KMS-11 (cell line): ENCODE measurements around the gene BROX.
"Not testable (repeated sequence)": the region's sequence is repeated elsewhere in the genome, so short reads cannot be mapped to it uniquely, and the experiment has no call there.

Experiments used
- H2AFZ ChIP-seq: fragments of 200-600 bp; sonication (generic); 2 replicates; pipeline ENCODE4 v1.6.1; 2016; ENCODE audit warnings: antibody characterized with exemption, mixed run types, low read depth
- H3K27ac ChIP-seq: fragments of 200-600 bp; sonication (generic); 2 replicates; pipeline ENCODE4 v1.6.1; 2016; ENCODE audit warnings: mild to moderate bottlenecking, mixed run types
- H3K27me3 ChIP-seq: fragments of 200-600 bp; sonication (generic); 2 replicates; pipeline ENCODE4 v1.6.1; 2017; ENCODE audit warnings: mild to moderate bottlenecking, low read depth, mixed run types, moderate library complexity; ENCODE audit not compliant: insufficient read depth
- H3K36me3 ChIP-seq: fragments of 200-600 bp; sonication (generic); 2 replicates; pipeline ENCODE4 v1.6.1; 2017; ENCODE audit warnings: mild to moderate bottlenecking, mixed run types; ENCODE audit not compliant: insufficient read depth
- H3K4me1 ChIP-seq: fragments of 200-600 bp; sonication (generic); 2 replicates; pipeline ENCODE4 v1.6.1; 2016; ENCODE audit warnings: mild to moderate bottlenecking, low read depth, mixed run types; ENCODE audit not compliant: poor library complexity, severe bottlenecking
- H3K4me2 ChIP-seq: fragments of 200-600 bp; sonication (generic); 2 replicates; pipeline ENCODE4 v1.7.0; 2016; ENCODE audit warnings: mild to moderate bottlenecking, mixed run types
- H3K4me3 ChIP-seq: fragments of 200-600 bp; sonication (generic); IDR thresholded peaks from 2 replicates; pipeline ENCODE4 v1.6.1; 2017; ENCODE audit warnings: low read depth, low read length, mixed read lengths; ENCODE audit not compliant: insufficient read depth
- H3K79me2 ChIP-seq: fragments of 200-600 bp; sonication (generic); 2 replicates; pipeline ENCODE4 v1.6.1; 2016; ENCODE audit warnings: low read depth, mixed run types; ENCODE audit not compliant: insufficient read depth
- H3K9ac ChIP-seq: fragments of 200-600 bp; sonication (generic); 2 replicates; pipeline ENCODE4 v1.6.1; 2016; ENCODE audit warnings: mild to moderate bottlenecking, mixed run types
- H4K20me1 ChIP-seq: fragments of 200-600 bp; sonication (generic); 2 replicates; pipeline ENCODE4 v1.6.1; 2016; ENCODE audit warnings: mild to moderate bottlenecking, mixed run types; ENCODE audit not compliant: insufficient read depth
- TF ChIP-seq, protein P1 (sequence below): fragments of 200-600 bp; sonication (generic); conservative IDR thresholded peaks from 2 replicates; pipeline ENCODE4 v1.6.1; 2017; ENCODE audit warnings: low read depth, mild to moderate bottlenecking, antibody characterized with exemption, low read length, moderate library complexity, mixed read lengths

BROX gene

DNA sequence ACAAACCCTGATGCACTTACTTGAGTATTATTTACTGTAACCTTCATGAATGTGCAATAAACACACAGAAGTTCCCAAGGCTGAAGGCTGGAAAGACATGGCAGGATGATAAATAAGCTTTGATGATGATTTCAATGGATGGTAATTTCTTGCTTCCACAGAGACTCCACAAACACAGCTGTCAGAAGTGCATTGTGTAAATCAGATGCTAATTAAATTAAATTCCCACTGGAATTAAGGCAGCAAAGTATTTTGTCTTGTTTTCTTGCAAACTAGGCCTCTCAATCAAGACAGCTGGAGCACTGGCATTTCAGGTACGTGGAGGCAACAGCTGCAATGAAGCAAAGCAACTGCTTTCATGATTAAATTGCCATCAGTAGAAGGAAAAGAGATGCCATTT is 48.7 kb downstream of the BROX start:
- H4K20me1 ChIP-seq, result no peaks in the 10 kb centered on the region
- H3K36me3 ChIP-seq, result no peaks in the 10 kb centered on the region
- H3K4me1 ChIP-seq, result no peaks in the 10 kb centered on the region

DNA sequence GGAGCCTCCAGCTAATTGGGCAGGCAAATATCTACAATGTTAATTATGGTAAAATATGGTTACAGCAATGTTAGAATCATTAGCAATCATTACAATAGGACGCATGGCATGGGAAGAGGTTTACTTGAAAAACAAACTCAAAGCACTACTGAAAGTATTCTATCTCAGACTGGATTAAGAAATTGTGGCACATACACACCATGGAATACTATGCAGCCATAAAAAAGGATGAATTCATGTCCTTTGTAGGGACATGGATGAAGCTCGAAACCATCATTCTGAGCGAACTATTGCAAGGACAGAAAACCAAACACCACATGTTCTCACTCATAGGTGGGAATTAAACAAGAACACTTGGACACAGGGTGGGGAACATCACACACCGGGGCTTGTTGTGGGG is 49.8 kb downstream of the BROX start:
- not testable (repeated sequence) for H3K9ac ChIP-seq, H3K27me3 ChIP-seq, H3K4me1 ChIP-seq, H3K4me3 ChIP-seq, H3K79me2 ChIP-seq, H3K4me2 ChIP-seq, H4K20me1 ChIP-seq, H3K27ac ChIP-seq, H2AFZ ChIP-seq, H3K36me3 ChIP-seq

More for the DNA sequence above, 48.7 kb downstream of the BROX start:
- H3K4me2 ChIP-seq, result no peak overlapping the region
- H3K79me2 ChIP-seq, result no peaks in the 10 kb centered on the region
- H3K4me3 ChIP-seq, result no peak overlapping the region
- H3K27me3 ChIP-seq, result no peaks in the 10 kb centered on the region
- TF ChIP-seq, protein P1, sequence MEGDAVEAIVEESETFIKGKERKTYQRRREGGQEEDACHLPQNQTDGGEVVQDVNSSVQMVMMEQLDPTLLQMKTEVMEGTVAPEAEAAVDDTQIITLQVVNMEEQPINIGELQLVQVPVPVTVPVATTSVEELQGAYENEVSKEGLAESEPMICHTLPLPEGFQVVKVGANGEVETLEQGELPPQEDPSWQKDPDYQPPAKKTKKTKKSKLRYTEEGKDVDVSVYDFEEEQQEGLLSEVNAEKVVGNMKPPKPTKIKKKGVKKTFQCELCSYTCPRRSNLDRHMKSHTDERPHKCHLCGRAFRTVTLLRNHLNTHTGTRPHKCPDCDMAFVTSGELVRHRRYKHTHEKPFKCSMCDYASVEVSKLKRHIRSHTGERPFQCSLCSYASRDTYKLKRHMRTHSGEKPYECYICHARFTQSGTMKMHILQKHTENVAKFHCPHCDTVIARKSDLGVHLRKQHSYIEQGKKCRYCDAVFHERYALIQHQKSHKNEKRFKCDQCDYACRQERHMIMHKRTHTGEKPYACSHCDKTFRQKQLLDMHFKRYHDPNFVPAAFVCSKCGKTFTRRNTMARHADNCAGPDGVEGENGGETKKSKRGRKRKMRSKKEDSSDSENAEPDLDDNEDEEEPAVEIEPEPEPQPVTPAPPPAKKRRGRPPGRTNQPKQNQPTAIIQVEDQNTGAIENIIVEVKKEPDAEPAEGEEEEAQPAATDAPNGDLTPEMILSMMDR, result no peak
- H3K27ac ChIP-seq, result no peak overlapping the region
- no peak overlapping the region for H3K9ac ChIP-seq
- no peak overlapping the region for H2AFZ ChIP-seq

DNA sequence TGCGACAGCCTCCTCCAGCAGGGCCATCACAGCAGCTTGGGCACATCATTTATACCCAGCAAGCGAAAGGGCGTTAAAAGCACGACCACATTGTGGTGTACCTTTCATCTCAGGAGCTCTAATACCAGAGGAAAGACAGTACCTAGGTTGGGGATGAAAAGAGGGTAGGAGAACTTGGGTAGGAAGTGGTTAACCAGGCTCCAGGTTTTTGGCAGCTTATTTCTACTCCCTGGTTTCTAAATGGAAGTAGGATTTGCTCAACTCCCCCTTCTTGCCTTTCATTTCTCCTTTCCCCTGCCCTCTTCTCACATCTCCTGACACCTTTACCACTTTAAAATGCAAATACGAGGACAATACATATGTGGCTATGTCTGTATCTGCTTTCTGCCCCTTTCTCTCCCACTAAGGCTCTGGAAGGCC is 54.8 kb downstream of the BROX start:
- Histone ChIP-seq H3K27me3 (no peaks in the 10 kb centered on the region), H3K9ac (no peak overlapping the region), H3K79me2 (no peaks in the 10 kb centered on the region), H4K20me1 (no peaks in the 10 kb centered on the region), H3K36me3 (no peaks in the 10 kb centered on the region), H3K4me1 (no peaks in the 10 kb centered on the region), H3K4me3 (no peak overlapping the region), H3K4me2 (no peak overlapping the region), H3K27ac (no peak overlapping the region), H2AFZ (no peak overlapping the region)
- TF ChIP-seq, protein P1, result no peak

GRCh38 chr1:222768592-222768991 is 56.2 kb downstream of the BROX start:
- Histone ChIP-seq H3K79me2 (no peaks in the 10 kb centered on the region), H4K20me1 (no peaks in the 10 kb centered on the region), H3K27me3 (no peaks in the 10 kb centered on the region), H3K36me3 (no peaks in the 10 kb centered on the region), H3K4me2 (no peak overlapping the region), H3K4me1 (no peaks in the 10 kb centered on the region), H3K27ac (no peak overlapping the region), H2AFZ (no peak overlapping the region), H3K4me3 (no peak overlapping the region), H3K9ac (no peak overlapping the region)
- TF ChIP-seq, protein P1, result no peak

DNA sequence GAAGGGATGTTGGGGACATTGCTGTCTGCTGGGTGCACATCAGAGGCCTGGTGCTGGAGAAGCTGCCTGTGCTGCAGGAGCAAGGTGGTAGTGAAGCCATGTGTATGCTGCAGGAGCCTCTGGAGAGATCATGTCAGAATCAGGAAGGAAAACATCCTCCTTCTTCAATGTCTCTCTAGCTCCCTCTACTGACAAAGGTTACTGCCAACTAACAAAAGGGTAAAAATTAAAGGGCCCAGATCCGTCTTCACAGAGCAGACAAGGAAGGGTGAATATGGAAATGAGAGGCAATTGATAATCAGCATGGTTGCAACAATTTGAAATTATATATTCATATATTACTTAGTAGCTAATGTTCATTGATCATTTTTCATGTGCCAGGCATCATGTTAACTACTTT is 56.8 kb downstream of the BROX start:
- no peaks in the 10 kb centered on the region for H3K79me2 ChIP-seq

More for the DNA sequence above, 56.8 kb downstream of the BROX start:
- Histone ChIP-seq H3K27me3 (no peaks in the 10 kb centered on the region), H3K27ac (no peak overlapping the region), H3K36me3 (no peaks in the 10 kb centered on the region), H3K4me1 (no peaks in the 10 kb centered on the region), H3K4me2 (no peak overlapping the region), H4K20me1 (no peaks in the 10 kb centered on the region), H3K4me3 (no peak overlapping the region), H2AFZ (no peak overlapping the region), H3K9ac (no peak overlapping the region)
- TF ChIP-seq, protein P1, result peak; percentile 63; the same call in 1 of the 2 replicates
